Activated CD4-positive, alpha-beta T cell treated with anti-CD3 and anti-CD28 coated beads, Interleukin-10, Interleukin-2, amounts not matched to agents 100 ng/mL and 50 ng/mL, durations not matched to agents 16 hours and 8 hours (primary cell): ENCODE results near the gene WASHC2A.
"Not testable (repeated sequence)": the region's sequence is repeated elsewhere in the genome, so short reads cannot be mapped to it uniquely, and the experiment has no call there.

ENCODE experiments used
- DNase-seq: peaks from one replicate; pipeline ENCODE4 v3.0.0-alpha.2; 2020

WASHC2A gene, protein sequence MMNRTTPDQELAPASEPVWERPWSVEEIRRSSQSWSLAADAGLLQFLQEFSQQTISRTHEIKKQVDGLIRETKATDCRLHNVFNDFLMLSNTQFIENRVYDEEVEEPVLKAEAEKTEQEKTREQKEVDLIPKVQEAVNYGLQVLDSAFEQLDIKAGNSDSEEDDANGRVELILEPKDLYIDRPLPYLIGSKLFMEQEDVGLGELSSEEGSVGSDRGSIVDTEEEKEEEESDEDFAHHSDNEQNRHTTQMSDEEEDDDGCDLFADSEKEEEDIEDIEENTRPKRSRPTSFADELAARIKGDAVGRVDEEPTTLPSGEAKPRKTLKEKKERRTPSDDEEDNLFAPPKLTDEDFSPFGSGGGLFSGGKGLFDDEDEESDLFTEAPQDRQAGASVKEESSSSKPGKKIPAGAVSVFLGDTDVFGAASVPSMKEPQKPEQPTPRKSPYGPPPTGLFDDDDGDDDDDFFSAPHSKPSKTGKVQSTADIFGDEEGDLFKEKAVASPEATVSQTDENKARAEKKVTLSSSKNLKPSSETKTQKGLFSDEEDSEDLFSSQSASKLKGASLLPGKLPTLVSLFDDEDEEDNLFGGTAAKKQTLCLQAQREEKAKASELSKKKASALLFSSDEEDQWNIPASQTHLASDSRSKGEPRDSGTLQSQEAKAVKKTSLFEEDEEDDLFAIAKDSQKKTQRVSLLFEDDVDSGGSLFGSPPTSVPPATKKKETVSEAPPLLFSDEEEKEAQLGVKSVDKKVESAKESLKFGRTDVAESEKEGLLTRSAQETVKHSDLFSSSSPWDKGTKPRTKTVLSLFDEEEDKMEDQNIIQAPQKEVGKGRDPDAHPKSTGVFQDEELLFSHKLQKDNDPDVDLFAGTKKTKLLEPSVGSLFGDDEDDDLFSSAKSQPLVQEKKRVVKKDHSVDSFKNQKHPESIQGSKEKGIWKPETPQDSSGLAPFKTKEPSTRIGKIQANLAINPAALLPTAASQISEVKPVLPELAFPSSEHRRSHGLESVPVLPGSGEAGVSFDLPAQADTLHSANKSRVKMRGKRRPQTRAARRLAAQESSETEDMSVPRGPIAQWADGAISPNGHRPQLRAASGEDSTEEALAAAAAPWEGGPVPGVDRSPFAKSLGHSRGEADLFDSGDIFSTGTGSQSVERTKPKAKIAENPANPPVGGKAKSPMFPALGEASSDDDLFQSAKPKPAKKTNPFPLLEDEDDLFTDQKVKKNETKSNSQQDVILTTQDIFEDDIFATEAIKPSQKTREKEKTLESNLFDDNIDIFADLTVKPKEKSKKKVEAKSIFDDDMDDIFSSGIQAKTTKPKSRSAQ (N-terminal part only)

DNA sequence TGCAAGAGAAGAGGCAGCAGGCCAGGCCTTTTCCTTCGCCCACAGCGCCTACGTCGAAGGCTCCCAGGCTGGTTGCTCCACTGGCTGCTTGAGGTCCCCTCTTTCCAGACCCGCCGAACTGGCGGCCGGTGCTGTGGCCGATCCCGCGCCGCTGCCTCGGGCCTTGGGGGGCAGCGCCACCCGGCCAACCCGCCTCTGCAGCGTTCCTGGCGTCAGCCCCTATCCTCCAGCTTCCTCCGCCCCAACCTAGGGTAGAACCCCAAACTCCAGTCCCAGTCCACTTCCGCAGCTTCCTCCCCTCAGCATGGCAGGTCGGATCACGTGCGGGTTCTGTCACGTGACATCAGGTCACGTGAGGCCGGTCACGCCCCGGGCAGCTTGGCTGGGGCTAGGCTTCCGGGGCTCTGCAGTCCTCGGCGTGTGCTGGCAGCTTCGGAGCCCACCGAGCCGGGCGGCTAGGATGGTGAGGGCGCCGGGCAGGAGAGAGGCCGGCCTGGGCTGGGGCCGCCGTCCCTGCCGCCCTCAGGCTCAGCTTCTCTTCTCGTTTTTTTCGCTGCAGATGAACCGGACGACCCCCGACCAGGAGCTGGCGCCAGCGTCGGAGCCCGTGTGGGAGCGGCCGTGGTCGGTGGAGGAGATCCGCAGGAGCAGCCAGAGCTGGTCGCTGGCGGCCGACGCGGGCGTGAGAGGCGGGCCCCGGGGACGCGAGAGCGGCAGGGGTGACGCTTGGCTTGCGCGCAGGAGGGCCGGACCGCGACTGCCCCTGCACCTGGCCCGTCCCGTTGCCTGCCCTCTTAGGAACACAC is at the start of gene WASHC2A:
Gene WASHC2A (plus strand): TSS at position 409 of the 806 bp plus-strand sequence. CDS start 52 bp downstream, at position 461.
- DNase-seq = peak; percentile 94

DNA sequence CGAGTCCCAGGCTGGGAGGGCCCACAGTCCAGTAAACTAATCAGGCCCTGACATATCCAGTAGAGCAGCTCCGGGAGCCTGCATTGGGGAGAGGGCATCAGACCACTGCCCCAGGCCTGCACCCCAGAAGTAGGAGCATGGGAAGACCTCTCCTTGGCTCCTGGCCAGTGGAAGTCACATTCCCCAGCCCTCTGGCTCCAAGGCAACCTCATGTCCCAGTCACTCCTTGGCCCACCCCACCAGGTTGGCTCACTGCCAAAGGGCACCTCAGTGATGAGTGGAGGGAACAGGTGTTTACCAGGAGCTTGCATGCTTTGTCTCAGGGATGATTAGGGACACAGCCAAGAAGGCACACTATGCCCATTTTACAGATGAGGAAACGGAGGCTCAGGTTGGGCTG is 48.5 kb upstream of the WASHC2A start:
- not testable (repeated sequence) for DNase-seq

DNA sequence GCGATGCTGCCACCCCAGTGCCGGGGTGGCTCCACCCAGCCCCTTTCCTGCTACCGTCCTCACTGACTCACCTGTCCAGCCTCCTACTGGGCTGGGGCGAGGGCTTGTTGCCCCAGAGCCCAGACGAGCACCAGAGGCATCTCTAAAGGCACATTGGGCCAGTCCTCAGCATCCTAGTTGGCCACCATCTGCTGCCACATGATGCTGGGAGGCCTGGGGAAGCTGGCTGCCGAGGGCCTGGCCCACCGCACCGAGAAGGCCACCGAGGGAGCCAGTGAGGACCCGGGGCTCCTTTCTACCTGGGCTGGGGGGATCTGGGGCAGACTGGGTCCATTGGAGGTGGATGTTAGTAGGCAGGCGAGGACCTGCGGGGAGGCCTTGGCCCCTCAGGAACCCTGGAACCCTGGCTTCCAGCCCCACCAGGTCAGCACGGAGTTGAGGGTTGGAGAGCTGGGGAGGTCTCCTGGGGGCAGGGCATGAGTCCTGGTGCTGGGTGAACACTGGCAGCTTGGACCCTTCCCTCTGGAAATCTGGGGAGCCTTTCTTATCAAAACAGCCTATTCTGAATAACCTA is 47.2 kb upstream of the WASHC2A start:
- not testable (repeated sequence) for DNase-seq

DNA sequence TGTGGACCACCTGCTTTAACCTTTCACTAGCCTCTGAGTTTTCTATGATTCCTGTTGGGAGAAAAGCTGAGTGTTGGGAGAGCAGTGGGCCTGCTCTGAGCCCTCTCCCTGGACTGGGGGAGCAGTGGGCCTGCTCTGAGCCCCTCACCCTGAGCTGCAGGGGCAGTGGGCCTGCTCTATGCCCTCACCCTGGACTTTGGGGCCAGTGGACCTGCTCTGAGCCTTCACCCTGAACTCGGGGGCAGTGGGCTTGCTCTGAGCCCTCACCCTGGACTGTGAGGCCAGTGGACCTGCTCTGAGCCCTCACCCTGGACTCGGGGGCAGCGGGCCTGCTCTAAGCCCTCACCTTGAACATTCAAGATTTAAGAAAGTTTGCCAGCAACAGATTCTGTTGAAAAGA is 46.1 kb upstream of the WASHC2A start:
- DNase-seq = no peak

- DNase-seq = not testable (repeated sequence)
Measured at GRCh38 chr10:50024716-50025383, 42.9 kb upstream of the WASHC2A start.

DNA sequence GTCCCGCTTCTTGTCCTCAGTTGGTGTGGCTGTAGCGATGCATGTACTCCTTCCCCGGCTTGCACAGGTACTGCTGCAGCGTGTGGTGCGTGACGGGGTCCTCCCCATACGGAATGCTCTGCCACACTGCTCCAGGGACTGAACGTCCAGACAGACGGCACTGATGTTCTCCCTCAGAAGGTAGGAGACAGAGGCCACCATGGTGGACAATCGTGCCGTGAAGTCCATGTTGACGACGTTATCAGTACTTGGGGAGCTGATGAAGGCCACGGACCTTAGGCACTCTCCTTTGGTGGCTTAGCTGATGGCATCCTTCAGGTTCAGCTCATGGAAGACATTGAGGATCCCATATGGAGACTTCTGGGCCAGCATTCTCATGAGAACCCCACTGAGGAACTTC is 42.1 kb upstream of the WASHC2A start:
- DNase-seq = no peak

GRCh38 chr10:50027195-50027594 is 40.6 kb upstream of the WASHC2A start:
- no peak for DNase-seq

DNA sequence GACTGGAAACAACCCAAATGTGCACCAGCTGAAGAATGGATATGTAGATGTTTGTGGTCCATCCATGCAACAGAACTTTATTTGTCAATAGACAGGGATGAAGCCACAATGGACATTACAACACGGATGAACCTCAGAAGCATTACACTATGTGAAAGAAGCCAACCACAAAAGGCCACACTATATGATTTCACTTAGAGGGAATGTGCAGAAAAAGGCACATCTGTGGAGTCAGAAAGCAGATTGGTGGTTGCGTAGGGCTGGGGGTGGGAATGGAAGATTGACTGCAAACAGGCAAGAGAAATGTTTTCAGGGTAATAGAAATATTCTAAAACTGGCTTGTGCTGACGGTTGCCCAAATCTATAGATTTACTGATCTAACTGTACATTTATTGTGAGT is 34.3 kb upstream of the WASHC2A start:
- no peak for DNase-seq

DNA sequence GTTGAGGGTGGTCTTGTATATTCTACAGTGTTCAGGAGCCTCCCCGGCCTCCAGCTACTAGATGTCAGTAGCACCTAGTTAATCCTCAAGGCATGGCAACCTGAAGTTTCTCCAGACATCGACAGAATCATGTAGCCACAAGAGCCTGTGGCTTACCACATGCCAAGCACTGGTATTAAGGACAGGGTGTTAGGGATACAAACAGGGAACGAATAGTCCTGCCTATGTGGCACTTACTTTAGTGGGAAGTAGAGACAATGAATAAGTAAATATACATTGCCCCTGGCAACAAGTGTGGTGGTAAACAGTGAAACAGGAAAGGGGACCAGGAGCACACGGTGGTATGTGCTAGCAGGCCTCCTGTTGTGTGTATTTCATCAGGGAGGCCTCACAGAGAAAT is 32.4 kb upstream of the WASHC2A start:
- not testable (repeated sequence) for DNase-seq

DNA sequence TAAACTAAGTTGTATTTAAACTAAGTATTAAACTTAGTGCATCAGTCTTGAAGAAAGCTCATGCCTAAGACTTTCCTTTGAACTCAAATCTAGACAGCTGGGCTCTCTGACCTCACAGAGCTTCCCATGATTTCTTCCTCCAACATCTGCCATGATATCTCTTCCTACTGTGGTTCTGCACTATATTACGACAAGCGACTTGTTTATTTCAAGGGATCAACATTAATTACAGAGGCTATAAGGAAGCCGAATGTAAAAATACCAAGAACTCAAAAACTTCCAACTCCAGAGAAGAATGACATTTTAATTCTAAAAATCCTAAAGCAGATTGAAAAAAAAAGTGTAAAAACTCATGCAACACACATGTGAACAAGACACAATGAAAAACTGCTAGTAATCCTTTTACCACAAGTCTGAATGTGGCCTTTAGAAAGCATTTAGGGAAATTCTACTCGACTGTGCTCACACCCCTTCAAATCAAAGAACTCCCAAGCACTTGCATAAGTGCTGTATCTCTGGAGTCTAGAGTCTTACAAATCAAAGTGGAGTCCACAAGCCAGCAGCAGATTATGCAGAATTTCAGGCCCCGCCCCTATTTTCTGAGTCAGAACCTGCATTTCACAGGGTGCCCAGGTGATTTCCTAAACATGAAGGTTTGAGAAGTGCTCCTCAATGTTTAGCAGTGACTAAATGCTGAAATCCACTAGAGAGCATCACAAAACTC is 22.7 kb upstream of the WASHC2A start:
- peak; percentile 7 for DNase-seq

GRCh38 chr10:50046457-50046856 is 21.3 kb upstream of the WASHC2A start:
- not testable (repeated sequence) for DNase-seq

DNA sequence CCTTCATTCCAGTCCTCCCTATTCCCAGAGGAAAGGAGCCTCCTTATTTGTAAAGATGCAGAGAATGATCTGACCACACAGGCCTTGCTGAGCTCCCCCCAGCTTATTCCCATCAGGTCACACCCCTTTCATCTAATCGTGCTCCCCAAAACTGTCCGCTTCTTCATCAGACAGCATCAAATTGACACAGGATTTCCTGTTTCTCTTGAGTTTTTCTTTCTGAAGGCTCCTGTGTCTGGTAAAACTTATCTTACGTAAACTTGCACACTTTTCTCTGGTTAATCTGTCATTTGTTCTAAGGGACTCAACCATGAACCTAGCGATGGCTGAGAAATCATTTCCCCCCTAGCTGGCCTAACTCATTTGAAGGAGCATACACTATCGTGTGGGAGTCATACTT is 20.2 kb upstream of the WASHC2A start:
- DNase-seq = not testable (repeated sequence)

DNA sequence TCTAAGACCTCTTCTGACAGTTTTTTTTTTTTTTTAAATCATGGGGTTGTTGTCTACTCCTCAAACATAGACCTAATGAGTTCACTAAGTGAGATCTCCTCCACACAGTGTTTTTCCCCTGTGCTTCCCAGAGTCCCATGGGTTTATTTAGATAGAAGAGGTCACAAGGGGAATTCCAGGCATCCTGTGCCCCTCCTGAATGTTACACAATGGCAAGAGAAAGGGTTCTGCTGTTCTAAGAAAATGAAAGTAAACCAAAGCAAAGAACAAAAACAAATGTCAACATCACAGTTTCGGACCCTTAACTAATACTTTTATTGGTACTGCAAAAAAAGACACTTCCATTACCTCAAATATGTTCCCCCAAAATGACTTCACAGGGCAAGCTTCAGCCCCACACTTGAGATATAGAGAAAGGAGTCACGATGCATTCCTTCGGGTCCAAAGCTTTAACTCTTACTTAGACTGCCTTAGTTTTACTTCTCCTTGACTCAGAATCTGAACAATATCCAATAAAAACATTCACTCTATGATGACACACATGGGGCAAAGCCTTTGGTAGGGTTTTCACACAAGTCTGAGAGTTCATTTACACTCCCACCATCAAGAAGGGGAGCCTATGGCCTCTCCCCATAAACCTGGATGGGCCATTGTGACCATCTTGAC is 15.6 kb upstream of the WASHC2A start:
- DNase-seq = not testable (repeated sequence)

- DNase-seq = not testable (repeated sequence)
Measured at GRCh38 chr10:50052778-50053376, 14.9 kb upstream of the WASHC2A start.

DNA sequence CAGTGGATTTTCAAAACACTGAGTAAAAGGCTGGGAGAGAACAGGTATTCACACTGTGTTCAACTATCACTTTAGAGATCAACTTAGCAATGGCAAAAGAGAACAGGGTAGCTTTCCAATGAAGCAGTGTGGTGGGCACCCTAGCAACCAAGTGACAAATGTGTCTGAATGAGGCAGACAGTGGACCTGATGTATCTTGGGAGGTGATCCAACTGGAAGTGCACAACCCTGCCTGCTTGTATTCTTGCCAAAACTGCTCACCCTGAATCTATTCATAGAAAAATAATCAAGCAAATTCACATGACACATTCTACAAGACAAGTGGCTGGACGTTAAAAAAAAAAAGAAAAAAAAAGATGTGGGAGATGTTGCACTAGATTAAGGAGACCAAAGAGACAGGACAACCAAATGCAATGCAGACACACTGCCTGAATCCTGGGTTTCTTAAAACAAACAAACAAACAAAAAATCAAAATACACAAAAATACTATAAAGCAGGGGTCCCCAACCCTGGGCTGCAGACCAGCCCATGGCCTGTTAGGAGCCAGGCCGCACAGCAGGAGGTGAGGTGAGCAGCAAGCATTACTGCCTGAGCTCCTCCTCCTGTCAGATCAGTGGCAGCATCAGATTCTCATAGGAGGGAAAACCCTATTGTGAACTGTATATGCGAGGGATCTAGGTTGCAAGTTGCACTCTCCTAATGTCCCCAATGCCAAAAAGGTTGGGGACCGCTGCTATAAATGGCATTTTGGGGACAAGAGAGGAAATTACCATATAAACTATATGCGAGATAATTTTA is 12.1 kb upstream of the WASHC2A start:
- not testable (repeated sequence) for DNase-seq

- not testable (repeated sequence) for DNase-seq
Measured at GRCh38 chr10:50056654-50057053, 11.1 kb upstream of the WASHC2A start.

DNA sequence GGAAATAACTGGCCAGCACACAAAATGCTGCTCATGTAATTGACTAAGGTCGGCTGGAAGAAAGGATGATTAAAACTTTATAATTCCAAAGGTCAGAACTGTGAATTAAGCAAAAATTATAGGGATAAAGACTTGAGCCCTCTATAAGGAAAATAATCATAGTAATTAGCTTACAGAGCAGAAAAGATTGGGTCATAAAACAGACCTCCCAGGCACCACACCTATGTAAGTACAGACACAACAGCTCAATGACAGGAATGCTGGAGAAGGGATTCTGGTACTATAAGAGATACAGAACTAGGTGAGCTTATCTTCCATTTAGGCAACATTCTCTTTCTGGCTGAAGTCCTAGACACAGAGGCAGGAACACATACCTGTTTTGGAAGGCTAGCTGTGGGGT is 9.0 kb upstream of the WASHC2A start:
- not testable (repeated sequence) for DNase-seq

DNA sequence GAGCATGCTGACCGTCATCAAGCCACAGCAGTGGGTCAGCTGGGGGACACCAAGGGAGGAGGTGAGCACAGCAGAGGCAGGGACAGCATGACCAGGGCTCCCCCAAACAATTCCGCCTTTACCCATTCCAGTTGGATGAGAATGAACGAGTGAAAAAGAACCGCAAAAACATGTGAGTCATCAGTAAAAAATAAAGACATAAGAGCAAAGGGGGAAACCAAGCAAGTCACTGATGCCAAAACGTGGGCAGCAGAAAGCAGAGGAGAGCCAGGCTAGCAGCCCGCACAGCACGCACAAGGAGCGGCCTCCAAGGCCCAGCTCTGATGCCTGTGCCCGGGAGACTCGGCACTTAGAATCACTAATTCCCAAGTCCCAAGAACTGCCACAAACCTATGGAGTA is 7.8 kb upstream of the WASHC2A start:
- not testable (repeated sequence) for DNase-seq
